SU-DHL-6 (cell line): ENCODE measurements around the gene ZNF480.

ENCODE experiments used
- EZH2phosphoT487 ChIP-seq: fragments of 200-600 bp; sonication (generic), shearing (Covaris generic); conservative IDR thresholded peaks from 2 replicates; pipeline ENCODE4 v1.6.1; 2018; ENCODE audit warnings: mild to moderate bottlenecking, antibody characterized with exemption, low read length, moderate library complexity, mixed read lengths
- TF ChIP-seq, protein P1 (sequence below): fragments of 200-600 bp; sonication (generic); IDR thresholded peaks from one replicate; pipeline ENCODE4 v1.5.1; 2017; ENCODE audit warnings: antibody characterized with exemption, mild to moderate bottlenecking, low read length, moderate library complexity; ENCODE audit not compliant: insufficient read depth, poor library complexity, severe bottlenecking

DNA sequence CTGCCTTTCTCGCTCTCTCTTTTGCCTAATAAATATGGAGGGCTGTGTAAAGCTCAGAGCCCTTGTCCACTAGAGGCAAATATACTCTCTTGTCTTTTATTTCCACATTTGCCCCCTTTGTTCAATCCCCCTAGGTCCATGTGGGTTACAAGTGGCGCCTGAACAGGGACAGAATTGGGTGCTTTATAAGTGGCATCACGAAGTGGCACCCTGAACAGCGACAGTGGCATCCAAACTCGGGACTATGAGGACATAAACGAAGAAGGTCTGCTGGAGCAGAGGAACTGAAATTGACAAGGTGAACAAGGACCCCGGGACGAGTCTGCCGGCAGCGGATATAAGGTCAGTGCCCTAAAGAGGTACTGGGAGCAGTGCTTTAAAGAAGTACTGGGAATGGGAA, 34.8 kb downstream of the ZNF480 start:
- TF ChIP-seq, protein P1, sequence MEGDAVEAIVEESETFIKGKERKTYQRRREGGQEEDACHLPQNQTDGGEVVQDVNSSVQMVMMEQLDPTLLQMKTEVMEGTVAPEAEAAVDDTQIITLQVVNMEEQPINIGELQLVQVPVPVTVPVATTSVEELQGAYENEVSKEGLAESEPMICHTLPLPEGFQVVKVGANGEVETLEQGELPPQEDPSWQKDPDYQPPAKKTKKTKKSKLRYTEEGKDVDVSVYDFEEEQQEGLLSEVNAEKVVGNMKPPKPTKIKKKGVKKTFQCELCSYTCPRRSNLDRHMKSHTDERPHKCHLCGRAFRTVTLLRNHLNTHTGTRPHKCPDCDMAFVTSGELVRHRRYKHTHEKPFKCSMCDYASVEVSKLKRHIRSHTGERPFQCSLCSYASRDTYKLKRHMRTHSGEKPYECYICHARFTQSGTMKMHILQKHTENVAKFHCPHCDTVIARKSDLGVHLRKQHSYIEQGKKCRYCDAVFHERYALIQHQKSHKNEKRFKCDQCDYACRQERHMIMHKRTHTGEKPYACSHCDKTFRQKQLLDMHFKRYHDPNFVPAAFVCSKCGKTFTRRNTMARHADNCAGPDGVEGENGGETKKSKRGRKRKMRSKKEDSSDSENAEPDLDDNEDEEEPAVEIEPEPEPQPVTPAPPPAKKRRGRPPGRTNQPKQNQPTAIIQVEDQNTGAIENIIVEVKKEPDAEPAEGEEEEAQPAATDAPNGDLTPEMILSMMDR, result no peak
- TF ChIP-seq EZH2phosphoT487, result no peak
